HEK293 (cell line): Measurements from ENCODE around the gene BOC.

Source experiments
- CTCF ChIA-PET: fragments of 350-600 bp; formaldehyde crosslinking; extraction: SDS; loops from one replicate; lab custom pipeline; 2021; ENCODE audit warnings: antibody characterized with exemption; lab: Yijun Ruan, JAX
- POLR2A ChIA-PET: fragments of 300-600 bp; formaldehyde crosslinking; extraction: SDS; loops from one replicate; lab custom pipeline; 2020; ENCODE audit warnings: antibody characterized with exemption, inconsistent platforms; lab: Yijun Ruan, JAX
- H3K27ac ChIP-seq: fragments of 200-500 bp; sonication (Bioruptor generic); 2 replicates; pipeline ENCODE4 v1.5.1; 2014; ENCODE audit warnings: low read depth, low read length, control low read depth, inconsistent platforms; ENCODE audit errors: extremely low read depth
- H3K36me3 ChIP-seq, 2 experiments: fragments of 200-500 bp in 1 of 2; sonication (Bioruptor generic) in 1 of 2; 1 replicate in 1 of 2; 2 replicates in 1 of 2; pipeline ENCODE4 v1.5.1; 2014 to 2017; ENCODE audit warnings: inconsistent platforms in 2 of 2, low read length in 2 of 2; ENCODE audit not compliant: control insufficient read depth in 2 of 2, insufficient read depth in 1 of 2
- H3K4me1 ChIP-seq: fragments of 200-500 bp; sonication (Bioruptor generic); 2 replicates; pipeline ENCODE4 v1.5.1; 2014; ENCODE audit warnings: mild to moderate bottlenecking, low read length, inconsistent platforms; ENCODE audit not compliant: control insufficient read depth, insufficient read depth
- H3K4me3 ChIP-seq: 2 replicates; pipeline ENCODE4 v1.5.1; 2011; ENCODE audit warnings: low read depth, mild to moderate bottlenecking, control low read depth, low read length, moderate library complexity
- H3K9me3 ChIP-seq: fragments of 200-500 bp; sonication (Bioruptor generic); 2 replicates; pipeline ENCODE4 v1.5.1; 2014; ENCODE audit warnings: low read depth, low read length, inconsistent platforms; ENCODE audit not compliant: control insufficient read depth, insufficient read depth
- EGR2 ChIP-seq: fragments of 450-650 bp; formaldehyde crosslinking; IDR thresholded peaks from 2 replicates; pipeline ENCODE4 v1.5.1; 2016; ENCODE audit warnings: low read depth, missing biosample characterization, missing genetic modification characterization
- FEZF1 ChIP-seq: fragments of 450-650 bp; formaldehyde crosslinking; IDR thresholded peaks from 2 replicates; pipeline ENCODE4 v1.5.1; 2016; ENCODE audit warnings: missing biosample characterization, missing genetic modification characterization
- GLI2 ChIP-seq: fragments of 450-650 bp; formaldehyde crosslinking; IDR thresholded peaks from 2 replicates; pipeline ENCODE4; 2017; ENCODE audit warnings: missing biosample characterization, missing genetic modification characterization, low read depth, borderline replicate concordance
- KLF1 ChIP-seq: fragments of 450-650 bp; formaldehyde crosslinking; IDR thresholded peaks from 2 replicates; pipeline ENCODE4 v1.5.1; 2016; ENCODE audit warnings: missing biosample characterization, missing genetic modification characterization
- MYNN ChIP-seq: fragments of 450-650 bp; formaldehyde crosslinking; IDR thresholded peaks from 2 replicates; pipeline ENCODE4 v1.5.1; 2016; ENCODE audit warnings: missing biosample characterization, missing genetic modification characterization, borderline replicate concordance
- PATZ1 ChIP-seq: fragments of 450-650 bp; formaldehyde crosslinking; IDR thresholded peaks from 2 replicates; pipeline ENCODE4 v1.5.1; 2016; ENCODE audit warnings: missing biosample characterization, missing genetic modification characterization
- SCRT1 ChIP-seq: fragments of 450-650 bp; formaldehyde crosslinking; IDR thresholded peaks from 2 replicates; pipeline ENCODE4 v1.5.1; 2016; ENCODE audit warnings: missing biosample characterization, missing genetic modification characterization, borderline replicate concordance
- SP2 ChIP-seq: fragments of 450-650 bp; formaldehyde crosslinking; IDR thresholded peaks from 2 replicates; pipeline ENCODE4 v1.5.1; 2016; ENCODE audit warnings: missing biosample characterization, missing genetic modification characterization
- ZBTB21 ChIP-seq: fragments of 450-650 bp; formaldehyde crosslinking; IDR thresholded peaks from 2 replicates; pipeline ENCODE4 v1.5.1; 2017; ENCODE audit warnings: missing biosample characterization, missing genetic modification characterization
- ZBTB6 ChIP-seq: fragments of 450-650 bp; formaldehyde crosslinking; IDR thresholded peaks from 2 replicates; pipeline ENCODE4 v1.5.1; 2017; ENCODE audit warnings: missing biosample characterization, missing genetic modification characterization
- ZNF114 ChIP-seq: fragments of 450-650 bp; formaldehyde crosslinking; IDR thresholded peaks from 2 replicates; pipeline ENCODE4 v1.5.0; 2017; ENCODE audit warnings: missing biosample characterization, missing genetic modification characterization
- ZNF146 ChIP-seq: fragments of 450-650 bp; formaldehyde crosslinking; IDR thresholded peaks from 2 replicates; pipeline ENCODE4 v1.5.1; 2016; ENCODE audit warnings: missing biosample characterization, missing genetic modification characterization
- ZNF175 ChIP-seq: fragments of 450-650 bp; formaldehyde crosslinking; IDR thresholded peaks from 2 replicates; pipeline ENCODE4 v1.5.1; 2016; ENCODE audit warnings: missing biosample characterization, missing genetic modification characterization
- ZNF221 ChIP-seq: fragments of 450-650 bp; formaldehyde crosslinking; IDR thresholded peaks from 2 replicates; pipeline ENCODE4 v1.5.1; 2017; ENCODE audit warnings: missing biosample characterization, missing genetic modification characterization, borderline replicate concordance
- ZNF48 ChIP-seq: fragments of 450-650 bp; formaldehyde crosslinking; IDR thresholded peaks from 2 replicates; pipeline ENCODE4 v1.5.1; 2016; ENCODE audit warnings: missing biosample characterization, missing genetic modification characterization
- ZNF623 ChIP-seq: fragments of 450-650 bp; formaldehyde crosslinking; IDR thresholded peaks from 2 replicates; pipeline ENCODE4 v1.5.1; 2016; ENCODE audit warnings: missing biosample characterization, missing genetic modification characterization
- ZNF768 ChIP-seq: fragments of 450-650 bp; formaldehyde crosslinking; IDR thresholded peaks from 2 replicates; pipeline ENCODE4 v1.5.1; 2018; ENCODE audit warnings: missing biosample characterization, mild to moderate bottlenecking, missing genetic modification characterization
- ZNF777 ChIP-seq: fragments of 450-650 bp; formaldehyde crosslinking; IDR thresholded peaks from 2 replicates; pipeline ENCODE4 v1.5.1; 2017; ENCODE audit warnings: missing biosample characterization, missing genetic modification characterization, borderline replicate concordance
- ZNF843 ChIP-seq: fragments of 450-650 bp; formaldehyde crosslinking; IDR thresholded peaks from 2 replicates; pipeline ENCODE4 v1.5.1; 2016; ENCODE audit warnings: missing biosample characterization, missing genetic modification characterization
- TF ChIP-seq, protein P1 (sequence below): fragments of 450-650 bp; formaldehyde crosslinking; IDR thresholded peaks from 2 replicates; pipeline ENCODE4 v1.5.1; 2016; ENCODE audit warnings: missing biosample characterization, missing genetic modification characterization

BOC gene

GRCh38 chr3:113245761-113246161 lies 34.4 kb downstream of the BOC start:
- POLR2A ChIA-PET = no interaction called here
- TF ChIP-seq SCRT1 (no peak), ZNF146 (tag by site-specific recombination) (no peak), EGR2 (tag by site-specific recombination) (no peak), ZNF777 (tag by site-specific recombination) (no peak), FEZF1 (tag by site-specific recombination) (no peak), ZNF48 (tag by site-specific recombination) (no peak), ZNF768 (tag by site-specific recombination) (no peak), ZNF114 (tag by site-specific recombination) (no peak), KLF1 (tag by site-specific recombination) (no peak)
- TF ChIP-seq, protein P1, sequence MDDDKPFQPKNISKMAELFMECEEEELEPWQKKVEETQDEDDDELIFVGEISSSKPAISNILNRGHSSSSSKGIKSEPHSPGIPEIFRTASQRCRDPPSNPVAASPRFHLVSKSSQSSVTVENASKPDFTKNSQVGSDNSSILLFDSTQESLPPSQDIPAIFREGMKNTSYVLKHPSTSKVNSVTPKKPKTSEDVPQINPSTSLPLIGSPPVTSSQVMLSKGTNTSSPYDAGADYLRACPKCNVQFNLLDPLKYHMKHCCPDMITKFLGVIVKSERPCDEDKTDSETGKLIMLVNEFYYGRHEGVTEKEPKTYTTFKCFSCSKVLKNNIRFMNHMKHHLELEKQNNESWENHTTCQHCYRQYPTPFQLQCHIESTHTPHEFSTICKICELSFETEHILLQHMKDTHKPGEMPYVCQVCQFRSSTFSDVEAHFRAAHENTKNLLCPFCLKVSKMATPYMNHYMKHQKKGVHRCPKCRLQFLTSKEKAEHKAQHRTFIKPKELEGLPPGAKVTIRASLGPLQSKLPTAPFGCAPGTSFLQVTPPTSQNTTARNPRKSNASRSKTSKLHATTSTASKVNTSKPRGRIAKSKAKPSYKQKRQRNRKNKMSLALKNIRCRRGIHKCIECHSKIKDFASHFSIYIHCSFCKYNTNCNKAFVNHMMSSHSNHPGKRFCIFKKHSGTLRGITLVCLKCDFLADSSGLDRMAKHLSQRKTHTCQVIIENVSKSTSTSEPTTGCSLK (tag by site-specific recombination) = no peak
- CTCF ChIA-PET = no interaction called here
- Histone ChIP-seq H3K9me3 (no peaks in the 10 kb centered on the region), H3K27ac (no peak overlapping the region), H3K4me3 (no peak overlapping the region), H3K36me3 (peaks cover 0 to 13% of the 10 kb centered on the region in 2 experiments; a peak in 1 of 3 replicates), H3K4me1 (no peaks in the 10 kb centered on the region; the same call in 1 of the 2 replicates)

- Histone ChIP-seq H3K9me3 (no peaks in the 10 kb centered on the region), H3K4me3 (no peak overlapping the region), H3K36me3 (peaks cover 0 to 24% of the 10 kb centered on the region in 2 experiments; a peak in 1 of 3 replicates), H3K4me1 (no peaks in the 10 kb centered on the region), H3K27ac (no peak overlapping the region)
- ChIA-PET CTCF (interaction anchor here (0.7 kb wide), 2 partner anchors 22 to 240 kb away, joined by 3 to 5 read pairs; no protein-coding TSS in a partner anchor), POLR2A (no interaction called here)
- TF ChIP-seq ZNF843 (tag by site-specific recombination) = no peak
- TF ChIP-seq PATZ1 (tag by site-specific recombination) = no peak
- TF ChIP-seq ZBTB21 (tag by site-specific recombination) = no peak
- no peak for TF ChIP-seq SP2 (tag by site-specific recombination)
- no peak for TF ChIP-seq GLI2 (tag by site-specific recombination)
- TF ChIP-seq ZNF175 (tag by site-specific recombination) = no peak
- TF ChIP-seq ZNF221 (tag by site-specific recombination) = no peak
- no peak for TF ChIP-seq ZNF623 (tag by site-specific recombination)
- no peak for TF ChIP-seq MYNN
- no peak for TF ChIP-seq ZBTB6 (tag by site-specific recombination)
These were observed 35.7 kb downstream of the BOC start for GRCh38 chr3:113247068-113247467.
